Inferior parietal cortex (tissue), 1 donor: Measurements from ENCODE around the gene ROR2.

Source experiments
- DNase-seq: peaks from one replicate; pipeline ENCODE4 v3.0.0-alpha.2; 2016; ENCODE audit errors: extremely low spot score

Gene ROR2

DNA sequence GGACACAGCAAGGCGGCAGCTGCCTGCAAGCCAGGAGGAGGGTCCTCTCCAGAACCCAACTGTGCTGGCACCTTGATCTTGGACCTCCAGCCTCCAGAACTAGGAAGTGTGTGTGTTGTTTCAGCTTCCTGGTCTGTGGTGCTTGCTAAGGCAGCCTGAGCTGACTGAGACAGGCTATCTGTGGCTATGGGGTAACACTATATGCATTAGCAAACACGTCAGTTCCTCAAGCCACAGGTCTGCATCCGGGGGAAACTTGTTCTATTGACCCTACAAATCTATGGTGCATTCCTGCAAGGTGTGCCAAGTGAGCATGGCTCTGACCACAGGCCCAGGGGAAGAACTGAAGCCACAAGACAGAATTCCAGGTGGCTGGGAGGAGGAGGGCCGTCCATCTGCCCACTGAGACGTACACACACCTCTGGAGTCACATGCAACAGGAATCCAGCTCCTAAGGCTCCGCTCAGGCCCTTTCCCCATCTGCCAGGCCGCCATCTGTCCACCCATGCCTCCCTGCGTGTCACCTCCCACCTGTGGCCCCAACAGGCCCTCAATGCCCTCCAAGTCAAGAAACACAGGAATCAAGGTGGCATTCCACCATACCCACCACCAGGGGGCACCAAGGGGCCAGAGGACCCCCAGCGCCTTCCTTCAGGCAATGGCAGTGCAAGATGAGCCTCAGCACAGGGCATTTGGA, 174.9 kb downstream of the ROR2 start:
- peak; percentile 63 for DNase-seq

DNA sequence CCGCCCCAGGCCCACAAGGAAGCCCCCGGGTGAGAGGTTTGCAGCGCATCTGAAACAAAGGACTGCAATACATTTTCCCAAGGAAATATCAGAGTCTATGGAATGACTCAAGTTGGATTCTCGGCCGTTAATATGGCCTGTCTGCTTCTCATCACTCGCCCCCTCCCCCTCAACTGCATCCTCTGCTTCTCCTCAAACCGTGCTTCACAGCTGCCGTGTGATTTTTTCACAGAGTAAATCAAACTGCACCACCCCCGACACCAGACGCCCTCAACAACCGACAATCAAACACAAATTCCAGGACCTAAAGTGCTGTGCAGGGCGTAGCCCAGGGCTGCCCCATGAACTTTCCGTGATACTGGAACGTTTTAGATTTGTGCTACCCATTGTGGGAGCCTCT, 176.9 kb downstream of the ROR2 start:
- no peak for DNase-seq

DNA sequence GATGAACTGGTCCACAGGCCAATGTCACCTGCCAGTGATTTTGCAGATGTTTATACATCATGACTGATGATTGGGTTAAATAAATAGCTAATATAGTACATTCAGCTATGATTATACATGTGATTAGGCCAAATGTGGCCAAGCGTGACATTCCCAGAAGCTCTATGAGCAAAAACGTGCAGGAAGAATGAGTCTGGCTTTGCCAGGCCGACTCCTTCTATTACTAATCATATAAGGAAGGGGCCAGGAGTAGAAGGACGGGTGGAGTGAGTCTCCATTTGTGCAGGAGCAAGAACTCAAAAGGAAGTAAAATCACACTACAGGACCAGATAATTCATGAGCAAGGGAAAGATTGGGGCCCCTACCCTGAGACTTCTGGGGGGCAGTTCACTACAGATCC, 178.2 kb downstream of the ROR2 start:
- DNase-seq = no peak

DNA sequence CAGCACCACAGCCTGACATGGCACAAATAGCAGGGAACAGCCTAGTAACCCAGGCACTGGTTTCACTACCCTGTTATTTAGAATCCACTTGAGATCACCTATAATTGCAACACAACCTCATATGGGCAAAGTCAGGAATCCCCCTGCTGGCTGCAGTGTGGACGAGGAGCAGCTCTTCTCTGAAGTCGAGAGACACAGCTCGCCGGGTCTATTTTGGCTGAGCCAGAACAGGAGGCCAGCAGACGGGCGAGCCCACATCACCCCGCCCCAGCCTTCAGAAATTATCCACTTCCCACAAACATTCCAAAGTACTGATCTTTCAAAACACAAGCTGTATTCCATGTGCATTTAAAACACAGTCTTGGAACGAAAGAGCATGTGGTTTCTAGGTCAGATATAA, 179.0 kb downstream of the ROR2 start:
- DNase-seq = no peak

DNA sequence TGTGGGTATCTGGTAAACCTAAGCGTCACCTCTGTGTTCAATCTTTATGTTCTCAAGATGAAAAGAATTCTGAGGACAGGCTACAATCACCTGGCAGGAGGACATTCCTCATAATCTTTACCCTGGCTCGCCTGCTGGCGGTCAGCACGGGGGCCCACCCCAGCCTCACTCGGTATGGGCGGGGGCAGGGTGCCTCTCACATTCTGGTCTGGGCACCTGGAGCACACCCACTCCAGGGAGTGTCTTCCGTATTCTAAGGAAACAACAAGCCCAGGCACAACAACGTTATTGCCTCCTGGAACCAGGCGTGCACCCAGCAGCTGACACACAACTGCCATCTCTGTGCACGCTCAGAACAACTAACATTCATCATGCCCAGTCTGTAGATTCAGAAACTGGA, 179.8 kb downstream of the ROR2 start:
- no peak for DNase-seq

DNA sequence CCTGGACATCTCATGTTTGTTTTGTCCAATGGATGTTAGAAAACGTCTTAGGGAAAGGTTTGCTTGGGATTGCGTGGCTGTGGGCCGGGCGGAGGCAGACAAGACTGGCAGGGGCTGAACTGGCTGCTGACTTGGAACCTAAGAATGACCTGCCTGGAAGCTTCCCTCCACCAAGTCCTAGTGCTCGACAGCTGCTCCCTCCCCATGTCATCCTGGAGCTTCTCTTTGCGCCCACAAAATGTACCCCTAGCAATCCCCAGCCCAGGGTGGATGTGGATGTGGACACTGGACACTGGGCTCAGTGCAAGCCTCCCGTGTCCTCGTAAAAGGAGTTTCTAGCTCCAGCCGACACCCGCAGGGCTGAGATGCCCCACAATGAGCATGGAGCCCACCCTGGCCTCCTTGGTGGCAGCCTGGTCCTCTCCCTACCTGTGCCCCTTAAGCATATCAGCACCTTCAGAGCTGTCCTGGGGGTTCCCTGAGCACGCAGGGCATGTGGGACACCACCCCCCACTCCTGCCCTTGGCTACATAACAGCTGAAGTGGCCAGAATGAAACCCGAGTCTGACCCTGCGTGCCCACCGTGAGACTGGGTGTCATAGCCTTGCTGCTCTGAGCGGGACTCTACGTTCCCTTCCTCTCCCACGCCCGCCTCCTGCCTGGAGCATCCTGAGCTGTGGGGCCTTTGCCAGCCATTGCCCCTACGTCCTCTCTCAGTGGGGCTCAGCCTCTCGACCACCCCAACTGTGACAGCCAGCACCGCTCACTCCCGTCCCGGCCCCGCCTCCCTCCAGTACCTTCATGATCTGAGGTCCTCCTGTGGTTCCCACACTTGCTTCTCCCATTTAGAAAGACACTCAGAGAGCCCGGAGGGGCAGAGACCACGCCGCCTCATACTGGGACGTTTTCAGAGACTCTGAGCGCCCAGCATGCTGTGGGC, 180.8 kb downstream of the ROR2 start:
- DNase-seq = no peak

DNA sequence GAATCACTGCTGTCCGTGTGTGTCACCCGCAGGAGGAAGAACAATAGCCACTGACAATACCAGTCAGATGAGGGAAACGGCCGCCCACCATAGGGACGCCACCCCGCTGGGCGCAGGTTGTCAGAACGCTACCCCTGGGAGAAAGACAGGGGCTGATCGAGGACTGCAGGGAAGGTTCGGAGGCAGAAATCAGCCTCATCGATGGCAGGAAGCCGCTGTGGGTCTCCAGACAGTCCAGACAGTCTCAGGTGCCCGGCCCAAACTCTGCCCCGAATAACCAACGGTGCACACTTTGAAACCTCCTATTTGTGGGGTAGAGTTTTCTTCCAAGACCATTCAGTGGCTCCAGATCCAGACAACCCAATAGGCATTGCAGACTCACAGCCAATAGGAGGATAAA, 181.5 kb downstream of the ROR2 start:
- no peak for DNase-seq

DNA sequence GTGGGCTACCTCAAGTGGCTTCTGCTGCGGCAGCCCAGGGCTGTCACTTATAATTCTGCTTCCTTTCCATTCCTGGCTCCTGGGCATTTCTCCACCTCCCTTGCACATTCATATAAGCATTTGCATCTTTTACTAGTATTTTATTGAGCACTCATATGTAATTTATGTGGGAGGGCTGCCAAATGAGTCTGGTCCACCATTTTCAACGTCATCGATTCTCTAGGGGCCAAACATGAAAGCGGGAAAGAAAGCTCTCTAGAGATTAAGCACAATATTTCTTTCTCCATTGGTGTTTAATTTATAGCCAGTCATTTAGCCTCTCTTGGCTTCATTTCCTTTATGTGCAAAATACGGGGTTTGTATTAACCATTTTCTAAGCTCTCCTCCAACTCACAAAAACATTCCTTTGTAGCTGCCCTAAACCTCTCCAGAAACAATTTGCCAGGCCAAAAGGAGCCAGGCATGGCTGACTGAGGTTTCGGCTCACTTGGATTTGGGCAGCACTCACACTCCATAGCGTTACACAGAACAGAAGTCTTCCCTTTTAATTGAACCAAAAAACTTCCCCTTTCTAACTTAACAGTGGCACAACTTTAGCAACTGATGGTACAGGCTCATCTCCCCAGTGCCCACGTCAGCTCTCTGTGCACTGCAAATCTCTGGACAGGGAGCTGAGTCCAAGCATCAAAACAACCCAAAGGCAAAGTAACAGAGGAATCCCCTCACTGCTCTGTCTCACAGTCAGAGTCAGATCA, 183.5 kb downstream of the ROR2 start:
- DNase-seq = no peak

DNA sequence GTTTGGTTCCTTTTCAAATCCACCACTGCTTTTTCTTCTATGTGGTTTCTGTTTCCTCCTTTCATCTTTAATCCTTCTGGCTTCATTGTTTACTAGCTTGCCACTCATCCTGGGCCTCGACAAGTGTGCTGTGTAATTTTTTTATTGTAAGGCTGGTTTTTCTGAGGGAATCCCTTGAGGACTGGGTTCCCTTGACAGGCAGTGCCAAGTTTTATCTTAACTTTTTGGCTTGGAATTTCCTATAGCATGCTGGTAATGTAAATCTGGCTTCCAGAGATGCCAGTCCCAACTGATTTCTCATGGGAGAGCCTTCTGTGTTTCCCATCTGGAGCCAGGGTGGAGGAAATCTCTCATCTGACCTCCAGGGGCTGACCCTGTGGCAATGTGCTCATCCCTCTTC, 184.7 kb downstream of the ROR2 start:
- DNase-seq = no peak

DNA sequence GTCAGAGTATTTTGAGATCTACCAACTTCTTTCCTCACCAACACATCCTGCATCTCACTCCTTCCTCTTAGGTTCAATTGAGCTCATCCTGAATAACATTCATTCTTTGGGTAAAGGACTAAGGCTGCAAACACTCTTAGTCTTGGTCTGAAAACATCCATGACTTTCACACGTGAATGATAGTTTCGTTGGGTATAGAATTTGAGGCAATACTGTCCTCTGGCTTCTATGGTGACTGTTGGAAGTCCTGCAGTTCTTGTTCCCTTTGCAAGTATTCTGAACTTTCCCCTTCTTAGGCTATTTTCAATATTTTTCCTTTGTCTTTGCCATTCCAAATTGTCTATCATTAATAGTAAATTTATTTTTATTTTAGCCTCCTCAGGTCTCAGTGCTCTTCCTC, 185.4 kb downstream of the ROR2 start:
- DNase-seq = no peak

DNA sequence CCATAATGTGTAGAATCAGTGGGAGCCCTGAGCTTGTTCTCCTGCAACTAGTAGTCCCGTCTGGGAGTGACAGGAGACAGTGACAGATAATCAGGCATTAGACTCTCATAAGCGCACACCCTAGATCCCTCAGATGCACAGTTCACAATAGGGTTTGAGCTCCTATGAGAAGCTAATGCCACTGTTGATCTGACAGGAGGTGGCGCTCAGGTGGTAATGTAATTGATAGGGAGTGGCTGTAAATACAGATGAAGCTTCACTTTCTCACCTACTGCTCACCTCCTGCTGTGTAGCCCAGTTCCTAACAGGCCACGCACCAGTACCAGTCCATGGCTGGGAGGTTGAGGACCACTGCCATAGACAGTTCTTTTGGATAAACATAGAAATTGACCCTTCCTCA, 188.7 kb downstream of the ROR2 start:
- DNase-seq = no peak

DNA sequence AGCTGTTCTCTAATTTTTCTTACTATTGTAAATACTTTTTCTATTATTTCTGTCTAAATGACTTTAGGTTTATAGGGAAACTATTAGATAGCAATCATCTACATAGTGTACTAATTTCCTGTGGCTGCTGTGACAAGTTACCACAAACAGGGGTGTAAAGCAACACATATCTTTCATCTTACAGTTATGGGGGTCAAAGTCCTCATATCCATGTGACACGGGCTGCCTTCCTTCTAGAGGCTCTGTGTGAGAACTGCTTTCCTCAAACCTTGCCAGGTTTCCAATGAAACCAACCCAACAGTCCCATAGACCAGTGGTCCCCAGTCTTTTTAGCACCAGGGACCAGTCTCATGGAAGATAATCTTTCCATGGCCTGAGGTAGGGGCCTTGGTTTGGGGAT, 189.1 kb downstream of the ROR2 start:
- no peak for DNase-seq

DNA sequence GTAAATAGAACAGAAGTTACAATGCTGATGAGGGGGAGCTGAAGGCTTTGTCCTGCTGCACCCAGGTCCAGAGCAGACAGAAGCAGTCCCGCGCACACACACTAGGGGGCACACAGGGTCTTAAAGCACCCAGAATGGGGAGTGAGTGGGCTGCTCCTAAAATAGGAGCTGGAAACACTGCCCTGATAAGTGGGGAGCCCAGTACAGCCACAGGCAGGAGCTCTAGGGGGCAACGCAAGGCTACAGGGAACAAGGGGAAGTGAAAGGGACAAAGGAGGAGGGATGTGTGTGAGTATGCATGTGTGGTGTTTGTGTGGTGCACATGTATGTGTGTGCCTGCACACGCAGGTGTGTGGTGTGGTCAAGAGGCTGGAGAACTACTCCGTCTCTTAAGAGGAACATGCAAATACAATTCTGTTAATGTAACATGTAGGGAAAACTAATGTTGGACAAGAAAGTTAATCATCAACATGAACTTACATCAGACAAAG, 191.5 kb downstream of the ROR2 start:
- DNase-seq = no peak

DNA sequence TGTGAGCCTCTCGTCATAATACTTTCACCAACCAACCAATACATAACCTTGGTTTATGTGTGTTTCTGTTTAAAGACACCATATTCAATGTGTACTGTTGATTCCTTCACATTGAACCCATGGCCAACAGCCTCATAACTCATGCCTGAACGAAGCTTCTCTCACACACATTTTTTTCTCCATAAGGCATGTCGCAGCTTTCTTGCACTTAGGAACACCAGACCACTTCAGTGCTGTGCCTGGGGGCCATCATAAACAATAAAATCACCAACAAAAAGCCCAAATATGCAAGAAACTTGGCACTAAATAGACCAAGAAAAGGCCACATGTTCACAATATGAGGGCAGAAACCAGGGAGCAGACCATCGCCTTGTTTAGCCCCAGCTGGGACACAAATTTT, 192.2 kb downstream of the ROR2 start:
- no peak for DNase-seq

DNA sequence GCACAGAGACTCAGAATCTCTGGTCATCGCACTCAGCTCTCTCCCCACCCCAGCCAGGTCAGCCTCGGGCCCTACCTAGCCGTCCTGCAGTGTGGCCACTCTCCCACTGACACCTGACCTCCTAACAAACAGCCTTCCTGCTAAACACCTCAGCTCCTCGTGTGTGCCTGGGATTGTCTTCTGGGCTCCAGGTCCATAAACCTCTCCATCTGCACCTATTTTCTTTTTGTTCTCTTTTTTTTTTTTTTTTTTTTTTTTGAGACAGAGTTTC, 193.6 kb downstream of the ROR2 start:
- DNase-seq = no peak

DNA sequence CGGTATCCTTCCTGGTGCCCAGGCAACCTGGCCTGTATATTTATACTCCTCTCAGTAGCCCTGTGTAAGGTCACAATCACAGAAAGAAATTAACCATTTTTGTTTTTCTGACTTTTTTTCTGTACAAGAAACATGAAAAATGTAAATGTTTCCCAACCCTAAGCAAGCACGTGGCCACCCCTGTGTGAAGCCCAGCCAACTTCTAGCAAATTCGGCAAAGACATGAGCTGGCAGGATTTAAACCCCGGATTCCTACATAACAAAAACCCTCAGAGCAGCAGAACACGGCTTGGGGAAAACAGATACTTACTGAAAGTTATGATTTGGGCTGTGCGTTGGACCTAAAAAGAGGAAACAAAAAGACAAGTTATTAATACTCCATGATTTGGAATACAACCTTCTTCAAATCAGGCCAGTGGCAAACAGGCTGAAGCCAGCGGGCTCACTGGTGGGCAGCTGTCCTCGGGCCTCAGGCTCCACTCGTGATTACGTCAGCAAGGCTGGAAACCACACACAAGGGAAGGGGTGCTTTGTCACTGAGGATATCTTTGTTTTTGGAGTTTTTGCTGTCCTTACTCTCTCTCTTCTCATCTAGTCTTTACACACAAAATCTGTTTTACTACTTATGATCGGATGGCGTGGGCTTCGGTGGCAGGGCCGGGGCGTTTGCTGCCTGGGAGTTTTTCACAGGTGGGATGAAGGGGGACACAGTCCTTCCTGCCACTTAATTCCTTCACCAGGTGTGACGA, 194.1 kb downstream of the ROR2 start:
- no peak for DNase-seq

DNA sequence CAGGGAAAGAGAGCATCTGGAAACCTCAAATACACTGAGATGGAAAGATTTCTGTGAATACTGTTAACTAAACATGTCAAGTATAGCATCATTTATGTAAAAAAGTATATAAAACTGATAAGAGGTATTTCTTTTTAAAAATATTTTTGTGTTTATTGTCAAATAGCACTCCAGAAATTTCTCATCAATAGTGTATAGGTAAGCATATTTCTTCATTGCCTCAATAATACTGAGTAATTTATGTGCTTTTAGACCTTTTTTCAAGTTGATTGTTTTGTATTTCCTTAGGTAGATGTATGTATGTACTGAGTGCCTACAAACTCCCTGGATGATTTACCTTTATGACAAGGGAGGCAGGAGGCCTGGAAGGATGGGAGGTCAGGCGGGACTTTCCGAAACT, 196.3 kb downstream of the ROR2 start:
- no peak for DNase-seq

DNA sequence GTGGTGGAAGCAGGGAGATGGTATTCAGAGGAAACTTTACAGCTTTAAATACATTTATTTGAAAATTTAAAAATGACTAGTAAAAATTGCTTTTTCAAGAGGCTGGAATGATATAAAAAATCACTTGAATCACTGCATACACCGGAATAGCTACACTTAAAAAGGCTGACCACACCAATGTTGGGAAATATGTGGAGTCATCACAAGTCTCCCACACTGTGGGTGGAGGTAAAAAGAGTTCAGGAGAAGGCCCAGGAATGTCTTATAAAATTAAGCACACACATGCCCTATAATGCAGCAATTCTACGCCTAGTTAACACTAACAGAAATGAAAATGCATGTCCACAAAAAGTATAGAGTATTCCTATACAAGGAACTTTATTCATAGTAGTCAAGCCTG, 198.1 kb downstream of the ROR2 start:
- DNase-seq = no peak

DNA sequence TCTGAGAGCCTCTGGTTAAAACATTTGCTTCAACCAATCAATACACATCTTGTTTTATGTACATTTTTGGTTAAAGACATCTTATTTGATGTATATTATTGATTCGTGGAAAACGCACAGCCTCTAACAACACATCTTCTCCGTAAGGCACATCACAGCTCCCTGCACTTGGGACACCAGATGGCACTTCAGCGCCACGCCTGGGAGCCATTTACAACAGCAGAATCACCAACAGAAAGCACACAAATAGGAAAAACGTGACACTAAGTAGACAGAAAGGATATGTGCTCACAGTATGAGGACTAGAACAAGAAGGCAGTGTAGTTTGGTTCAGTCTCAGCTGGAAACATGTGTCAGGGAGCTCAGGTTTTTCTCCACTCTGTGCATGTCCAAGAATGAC, 199.7 kb downstream of the ROR2 start:
- DNase-seq = peak; percentile 40

DNA sequence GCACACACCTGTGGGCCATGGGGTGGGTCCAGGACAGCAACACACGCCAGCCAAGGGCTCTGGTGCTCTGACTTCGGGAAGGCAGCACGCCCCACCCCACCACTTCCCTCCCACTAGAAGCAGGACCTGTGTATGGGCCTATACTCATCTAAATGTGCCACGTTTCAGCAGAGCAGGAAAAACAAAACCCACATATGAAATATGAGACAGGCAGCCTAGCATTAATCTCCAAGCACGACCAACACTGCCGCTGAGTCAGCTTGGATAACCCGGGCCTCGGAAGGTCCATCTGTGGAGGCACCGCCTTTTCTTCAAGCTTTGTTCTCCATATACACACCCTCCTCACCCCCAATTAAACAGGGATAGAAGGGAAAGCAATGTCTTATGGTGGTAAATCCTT, 203.1 kb downstream of the ROR2 start:
- no peak for DNase-seq

DNA sequence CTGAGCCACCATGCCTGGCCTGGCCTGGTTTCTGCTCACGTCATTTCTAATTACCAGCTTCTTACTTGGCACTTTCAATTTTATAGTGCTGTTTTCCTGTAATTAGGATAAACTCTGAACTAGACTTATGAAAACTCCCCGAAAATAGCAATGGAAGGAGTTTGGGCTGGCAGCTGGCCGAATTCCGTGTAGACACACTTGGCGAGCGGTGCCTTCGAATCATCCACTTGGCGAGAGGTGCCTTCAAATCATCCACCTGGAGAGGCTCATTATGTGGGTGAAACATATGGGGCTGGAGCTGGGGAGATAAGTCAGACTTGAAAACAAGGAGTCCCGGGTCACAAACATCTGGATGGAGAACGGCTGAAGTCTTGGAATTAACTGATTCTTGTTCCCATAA, 203.7 kb downstream of the ROR2 start:
- DNase-seq = no peak

DNA sequence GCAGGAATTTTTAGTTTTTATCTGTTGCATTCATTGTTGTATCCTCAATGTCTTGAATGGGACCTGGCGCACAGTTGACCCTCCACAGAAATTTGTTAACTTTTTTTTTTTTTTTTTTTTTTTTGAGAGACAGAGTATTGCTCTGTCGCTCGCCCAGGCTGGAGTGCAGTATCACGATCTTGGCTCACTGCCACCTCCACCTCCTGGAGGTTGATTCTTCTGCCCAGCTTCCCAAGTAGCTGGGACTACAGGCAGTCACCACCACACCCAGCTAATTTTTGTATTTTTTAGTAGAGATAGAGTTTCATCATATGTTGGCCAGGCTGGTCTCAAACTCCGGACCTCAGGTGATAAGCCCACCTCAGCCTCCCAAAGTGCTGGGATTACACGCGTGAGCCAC, 205.9 kb downstream of the ROR2 start:
- DNase-seq = no peak
